ENCODE results near the gene REV3L. TPM values are rescaled to one million over a fixed set of nuclear protein-coding genes. Genes with fewer than 3 reads are reported as not detected.
A peak's percentile ranks its signal among the peaks of the same experiment; 100 is the strongest.
"Not testable (repeated sequence)": the region's sequence is repeated elsewhere in the genome, so short reads cannot be mapped to it uniquely, and the experiment has no call there.

REV3L gene
- total RNA-seq, 1 donor from 2014 or later: 12.8 TPM

- DNase-seq: no peak
- intact Hi-C loops (cut with micrococcal nuclease): no loop called here
- no peak for ATAC-seq
Observed at GRCh38 chr6:111280445-111280955, 202.5 kb downstream of the REV3L start.

DNA sequence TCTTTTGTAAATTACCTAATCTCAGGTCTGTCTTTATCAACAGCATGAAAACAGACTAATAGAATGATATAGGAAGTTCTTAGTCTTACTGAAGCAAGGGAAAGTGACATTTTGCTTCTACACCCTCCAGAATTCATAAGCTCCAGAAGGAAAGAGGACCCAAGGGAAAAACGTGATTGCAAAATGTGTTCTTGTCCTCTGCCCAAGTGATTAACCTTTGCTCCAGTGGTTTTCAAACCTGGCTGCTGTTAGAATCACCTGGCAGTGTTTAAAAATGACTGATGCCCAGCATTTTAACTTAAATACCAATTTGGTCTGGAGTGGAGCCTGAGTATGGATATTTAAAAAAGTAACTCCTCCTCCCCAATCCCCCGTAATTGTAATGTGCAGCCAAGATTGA is 204.3 kb downstream of the REV3L start:
- no peak for ATAC-seq
- intact Hi-C loops (cut with micrococcal nuclease): no loop called here
- DNase-seq: no peak

DNA sequence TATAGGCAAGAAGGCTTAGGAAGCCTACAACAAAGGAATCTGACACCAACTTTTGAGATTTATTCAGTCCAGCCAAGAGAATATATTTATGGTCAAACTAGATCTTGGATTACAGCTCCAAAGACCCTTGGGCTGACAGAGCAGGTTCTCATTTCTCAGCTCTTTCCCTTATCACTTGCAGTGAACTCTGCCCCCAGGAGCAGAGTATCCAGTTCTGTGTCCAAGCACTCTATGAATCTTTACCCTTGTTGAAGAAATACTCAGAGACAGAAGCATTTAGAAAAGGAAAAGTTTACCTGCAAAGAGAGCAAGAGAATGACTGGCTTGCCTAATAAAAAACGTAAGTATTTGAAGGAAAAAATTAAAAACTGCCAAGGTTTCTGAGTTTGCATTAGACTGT is 205.2 kb downstream of the REV3L start:
- intact Hi-C loops (cut with micrococcal nuclease): no loop called here
- no peak for ATAC-seq
- DNase-seq: no peak

- DNase-seq (no peak), ATAC-seq (no peak)
- intact Hi-C loops (cut with micrococcal nuclease): no loop called here
Observed at GRCh38 chr6:111276736-111277135, 206.3 kb downstream of the REV3L start.

- intact Hi-C loops (cut with micrococcal nuclease): no loop called here
- DNase-seq (no peak), ATAC-seq (no peak)
Observed at GRCh38 chr6:111276335-111276734, 206.7 kb downstream of the REV3L start.

DNA sequence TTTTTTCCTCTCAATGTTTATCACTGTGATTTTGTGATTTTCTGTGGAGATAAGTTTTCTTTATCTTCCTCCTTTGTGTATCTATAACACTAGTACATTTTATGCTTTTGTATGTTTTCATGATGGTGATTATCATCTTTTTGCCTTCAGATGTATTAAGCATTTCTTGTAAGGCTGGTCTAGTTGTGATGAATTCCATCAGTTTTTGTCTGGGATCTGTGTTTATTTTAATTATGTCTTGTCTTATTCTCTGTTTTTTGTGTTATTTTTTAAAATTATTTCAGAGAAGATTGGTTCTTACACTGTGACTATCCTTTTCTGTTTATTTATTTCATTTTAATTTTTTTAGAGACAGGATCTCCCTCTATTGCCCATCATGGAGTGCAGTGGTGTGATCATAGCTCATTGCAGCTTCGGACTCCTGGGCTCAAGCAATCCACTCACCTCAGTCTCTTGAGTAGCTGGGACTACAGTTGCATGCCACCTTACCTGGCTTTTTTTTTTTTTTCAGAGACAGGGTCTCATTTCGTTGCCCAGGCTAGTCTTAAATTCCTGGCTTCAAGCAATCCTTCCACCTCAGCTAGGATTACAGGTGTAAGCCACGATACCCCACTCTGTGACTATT is 208.3 kb downstream of the REV3L start:
- intact Hi-C loops (cut with micrococcal nuclease): no loop called here
- ATAC-seq: no peak
- DNase-seq: no peak

- intact Hi-C loops (cut with micrococcal nuclease): no loop called here
- ATAC-seq: no peak
- no peak for DNase-seq
Observed at GRCh38 chr6:111270121-111270520, 212.9 kb downstream of the REV3L start.

DNA sequence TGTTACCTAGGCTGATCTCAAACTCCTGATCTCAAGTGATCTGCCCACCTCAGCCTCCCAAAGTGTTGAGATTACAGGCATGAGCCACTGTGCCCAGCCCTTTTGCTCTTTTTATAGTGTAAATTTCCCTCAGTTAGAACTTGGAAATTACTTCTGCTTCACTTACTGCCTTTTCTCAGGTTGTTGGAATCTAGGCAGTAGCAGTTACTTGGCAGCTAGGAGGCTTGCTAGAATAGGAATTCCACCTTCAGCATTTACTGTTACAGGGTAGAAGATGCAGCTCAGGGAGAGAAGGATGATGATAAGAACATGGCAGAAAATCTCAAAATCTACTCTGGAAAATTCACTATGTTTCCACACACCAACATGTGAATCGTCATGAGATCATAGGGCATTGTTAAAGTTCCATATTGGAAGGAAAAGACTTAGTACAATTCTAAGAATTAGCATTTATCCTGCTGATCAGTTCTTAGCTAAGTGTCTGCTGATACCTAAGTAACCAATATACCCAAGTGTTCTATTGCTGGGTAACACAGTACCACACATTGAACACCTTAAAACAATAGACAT is 213.5 kb downstream of the REV3L start:
- DNase-seq (no peak), ATAC-seq (no peak)
- intact Hi-C loops (cut with micrococcal nuclease): no loop called here

DNA sequence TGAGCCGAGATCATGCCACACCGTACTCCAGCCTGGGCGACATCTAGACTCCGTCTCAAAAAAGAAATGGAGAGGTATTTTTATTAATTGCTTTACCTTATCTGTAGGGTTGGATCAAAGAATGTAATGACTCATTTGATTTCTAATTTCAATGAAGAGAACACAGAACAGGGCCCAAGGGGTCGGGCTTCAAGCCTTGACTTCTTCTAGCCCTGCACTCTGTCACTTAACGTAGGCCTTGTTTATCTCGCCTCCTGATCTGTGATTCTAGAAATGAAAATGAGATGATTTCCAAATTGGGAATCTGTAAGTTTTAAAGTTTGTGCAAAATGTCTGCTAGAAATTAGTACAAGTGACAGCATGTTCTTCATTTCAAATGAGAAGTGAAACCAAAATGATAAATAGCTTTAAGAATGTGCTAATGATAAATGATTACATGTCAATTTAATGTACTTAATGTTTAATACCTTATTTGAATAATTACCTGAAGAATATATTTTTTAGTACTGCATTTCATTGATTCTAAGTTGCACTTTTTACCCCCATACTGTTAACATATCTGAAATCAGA is 215.2 kb downstream of the REV3L start:
- no peak for ATAC-seq
- intact Hi-C loops (cut with micrococcal nuclease): no loop called here
- no peak for DNase-seq

- DNase-seq (no peak), ATAC-seq (no peak)
- intact Hi-C loops (cut with micrococcal nuclease): no loop called here
Observed at GRCh38 chr6:111266276-111266675, 216.7 kb downstream of the REV3L start.

DNA sequence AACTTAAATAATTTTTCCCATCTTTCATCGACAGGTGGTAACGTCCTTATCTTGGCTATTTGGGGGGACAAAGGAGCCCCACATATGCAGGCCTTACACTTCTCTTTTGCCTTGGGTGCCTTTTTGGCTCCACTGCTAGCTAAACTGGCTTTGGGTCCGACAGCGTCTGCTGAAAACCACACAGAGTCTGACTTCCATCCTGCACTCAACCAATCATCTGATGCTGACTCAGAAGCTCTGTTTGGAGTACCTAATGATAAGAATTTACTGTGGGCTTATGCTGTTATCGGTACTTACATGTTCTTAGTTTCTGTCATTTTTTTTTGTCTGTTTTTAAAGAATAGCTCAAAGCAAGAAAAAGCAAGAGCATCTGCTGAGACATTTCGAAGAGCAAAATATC is 217.2 kb downstream of the REV3L start:
- ATAC-seq (peak; percentile 53), DNase-seq (no peak)
- intact Hi-C loops (cut with micrococcal nuclease): no loop called here

GRCh38 chr6:111263837-111264236 is 219.2 kb downstream of the REV3L start:
- DNase-seq (no peak), ATAC-seq (no peak)
- intact Hi-C loops (cut with micrococcal nuclease): no loop called here

GRCh38 chr6:111260570-111261298 is 222.3 kb downstream of the REV3L start:
- ATAC-seq: no peak
- intact Hi-C loops (cut with micrococcal nuclease): no loop called here
- DNase-seq: no peak

GRCh38 chr6:111259089-111259831 is 223.8 kb downstream of the REV3L start:
- intact Hi-C loops (cut with micrococcal nuclease): no loop called here

DNA sequence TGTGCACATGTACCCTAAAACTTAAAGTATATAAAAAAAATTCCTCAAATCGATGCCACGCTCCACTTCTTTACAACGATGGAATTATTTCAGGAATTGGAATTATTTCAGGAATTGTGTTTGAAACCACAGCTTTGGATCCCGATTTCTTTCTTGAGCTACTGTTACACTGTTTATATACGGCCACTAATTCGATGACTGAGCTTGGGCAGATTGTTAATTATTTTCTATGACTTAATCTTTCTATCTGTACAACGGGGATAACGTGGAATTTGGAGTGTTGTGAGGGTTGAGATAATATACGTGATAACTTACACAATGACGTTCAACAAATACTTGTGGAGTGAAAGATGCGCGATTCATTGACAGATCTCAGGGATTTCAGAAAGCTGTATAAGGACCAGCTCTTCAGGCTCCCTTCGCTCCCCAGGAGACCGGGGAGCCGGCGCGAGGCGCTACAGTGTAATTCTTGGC is 224.4 kb downstream of the REV3L start:
- ATAC-seq (no peak), DNase-seq (no peak)
- intact Hi-C loops (cut with micrococcal nuclease): no loop called here

More at GRCh38 chr6:111259089-111259831, 223.8 kb downstream of the REV3L start:
- ATAC-seq (peak; percentile 98), DNase-seq (peak; percentile 99)

- ATAC-seq (no peak), DNase-seq (no peak)
- intact Hi-C loops (cut with micrococcal nuclease): no loop called here
Observed at GRCh38 chr6:111258010-111258409, 225.0 kb downstream of the REV3L start.

GRCh38 chr6:111256646-111257045 is 226.4 kb downstream of the REV3L start:
- DNase-seq (no peak), ATAC-seq (no peak)
- intact Hi-C loops (cut with micrococcal nuclease): no loop called here

DNA sequence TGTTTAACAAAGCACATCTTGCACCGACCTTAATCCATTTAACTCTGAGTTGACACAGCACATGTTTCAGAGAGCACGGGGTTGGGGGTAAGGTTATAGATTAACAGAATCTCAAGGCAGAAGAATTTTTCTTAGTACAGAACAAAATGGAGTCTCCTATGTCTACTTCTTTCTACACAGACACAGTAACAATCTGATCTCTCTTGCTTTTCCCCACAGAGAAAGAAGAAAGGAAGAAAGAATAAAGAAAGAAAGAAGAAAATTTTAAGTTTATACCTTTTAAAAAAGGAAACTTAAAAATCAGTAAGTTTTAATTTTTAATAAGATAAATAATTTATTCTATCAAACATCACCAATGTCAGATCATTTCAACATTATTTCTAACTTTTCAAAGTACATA is 227.2 kb downstream of the REV3L start:
- intact Hi-C loops (cut with micrococcal nuclease); DNase-seq; ATAC-seq: not testable (repeated sequence)

DNA sequence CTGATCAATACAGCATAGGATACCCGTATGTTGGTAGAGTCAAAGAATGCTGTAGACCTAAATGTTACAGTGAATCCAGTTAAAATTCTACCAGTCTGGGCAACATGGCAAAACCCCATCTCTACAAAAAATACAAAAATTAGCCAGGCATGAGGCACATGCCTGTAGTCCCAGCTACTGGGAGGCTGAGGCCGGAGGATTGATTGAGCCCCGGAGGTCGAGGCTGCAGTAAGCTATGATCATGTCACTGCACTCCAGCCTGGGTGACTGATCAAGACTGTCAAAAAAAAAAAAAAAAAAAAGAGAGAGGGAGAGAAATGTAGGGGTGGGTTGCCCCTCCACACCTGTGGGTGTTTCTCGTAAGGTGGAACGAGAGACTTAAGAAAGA is 228.2 kb downstream of the REV3L start:
- ATAC-seq (no peak), DNase-seq (no peak)
- intact Hi-C loops (cut with micrococcal nuclease): no loop called here

Measured in left ventricle myocardium superior (tissue), 1 donor.